Right renal cortex interstitium (tissue), 3 donors: ENCODE data around the gene SLC11A2. TPM values are rescaled to one million over a fixed set of nuclear protein-coding genes. Genes with fewer than 3 reads are reported as not detected.
"Not testable (repeated sequence)": the region's sequence is repeated elsewhere in the genome, so short reads cannot be mapped to it uniquely, and the experiment has no call there.

Source experiments
- DNase-seq, 3 donors: peaks; one replicate each; pipeline ENCODE4 v3.0.0-alpha.2; 2013; ENCODE audit warnings: low read depth in 3 of 3, low spot score in 2 of 3
- polyA plus RNA-seq, 3 donors: library from polyadenylated mRNA; unstranded; fragments of 120-200 nt; gene quantifications; one replicate each; pipeline ENCODE4 v1.2.1, GENCODE V29; 2013; ENCODE audit not compliant: insufficient read length in 3 of 3

Gene SLC11A2
- polyA plus RNA-seq, 3 donors, result 46.9 to 53.9 (median 48.9) TPM

DNA sequence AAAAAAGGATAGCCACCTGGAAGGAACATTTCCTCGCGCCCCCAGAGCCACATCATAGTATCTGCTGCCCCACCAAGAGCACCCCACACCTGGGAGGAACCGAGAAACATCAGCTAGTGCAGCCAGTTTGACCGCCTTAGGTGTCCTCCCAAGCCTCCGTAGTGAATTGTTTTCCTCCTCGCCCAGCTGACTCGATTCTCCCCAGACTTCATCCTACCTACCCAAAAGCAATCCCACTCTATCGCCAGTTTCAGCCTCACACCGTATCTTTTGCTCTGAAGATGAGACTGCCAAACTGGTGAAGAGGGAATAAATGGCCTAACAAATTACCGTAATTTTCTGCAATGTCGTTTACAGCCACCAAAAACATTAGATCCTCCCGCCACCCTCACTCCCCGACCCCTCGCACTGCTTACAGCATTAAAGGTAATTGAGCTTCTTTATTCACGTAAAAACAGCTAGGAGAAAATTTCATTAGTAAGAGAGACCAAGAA lies 1.2 kb upstream of the SLC11A2 start:
- DNase-seq, result no peak

DNA sequence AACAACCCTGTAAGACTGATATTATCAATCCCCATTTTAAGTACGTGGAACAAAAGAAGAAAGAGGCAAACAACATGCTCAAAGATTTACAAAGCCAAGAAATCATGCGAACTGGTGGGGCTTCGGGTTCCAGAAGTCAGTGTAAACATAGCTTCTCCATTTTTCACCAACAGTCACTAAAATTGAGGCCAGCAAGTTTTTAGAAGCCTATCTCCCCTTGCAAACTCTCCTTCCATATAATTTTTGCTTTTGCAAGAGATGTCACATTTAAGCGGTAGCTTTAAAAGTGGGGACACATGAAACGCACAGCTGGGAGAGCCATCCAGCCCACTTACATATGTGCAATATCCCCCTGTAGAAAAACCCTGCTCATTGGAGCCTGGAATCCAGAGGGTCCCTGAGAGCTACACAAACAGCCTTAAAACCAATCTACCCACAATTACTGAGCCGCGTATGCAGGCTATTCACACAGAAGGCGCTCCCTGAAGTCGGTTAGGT lies 797 bp downstream of the SLC11A2 start:
- DNase-seq, result no peak

DNA sequence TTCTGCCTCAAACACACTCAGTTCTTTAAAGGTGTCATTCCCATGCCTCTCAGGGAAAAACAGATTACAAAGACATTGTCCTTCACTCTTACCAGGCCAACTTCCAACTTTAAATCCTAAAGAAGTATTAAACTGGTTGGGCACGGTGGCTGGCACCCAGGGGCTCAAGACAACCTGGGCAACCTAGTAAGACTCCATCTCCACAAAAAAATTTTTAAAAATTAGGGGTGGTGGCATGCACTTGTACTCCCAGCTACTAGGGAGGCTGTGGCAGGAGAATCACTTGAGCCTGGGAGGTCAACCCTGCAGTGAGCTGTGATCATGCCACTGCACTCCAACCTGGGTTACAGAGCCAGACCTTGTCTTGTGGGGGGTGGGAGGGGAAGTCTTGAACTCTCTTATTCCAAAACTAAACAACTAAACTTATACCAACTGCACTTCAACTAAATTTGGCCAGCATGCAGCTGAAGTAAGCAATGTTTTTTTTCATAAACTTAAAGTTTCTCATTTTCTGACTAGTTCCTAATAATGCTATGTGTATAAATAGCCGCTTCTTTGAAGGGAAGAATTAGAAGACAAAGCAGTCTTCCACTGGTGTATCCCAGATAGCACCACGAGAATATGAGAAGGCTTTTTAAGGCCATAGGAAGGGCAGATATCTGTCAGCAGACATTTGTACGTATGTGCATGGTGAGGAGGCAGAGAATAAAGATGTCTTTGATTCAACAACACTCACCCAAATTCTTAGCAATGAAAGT lies 2.4 kb downstream of the SLC11A2 start:
- DNase-seq, result no peak

DNA sequence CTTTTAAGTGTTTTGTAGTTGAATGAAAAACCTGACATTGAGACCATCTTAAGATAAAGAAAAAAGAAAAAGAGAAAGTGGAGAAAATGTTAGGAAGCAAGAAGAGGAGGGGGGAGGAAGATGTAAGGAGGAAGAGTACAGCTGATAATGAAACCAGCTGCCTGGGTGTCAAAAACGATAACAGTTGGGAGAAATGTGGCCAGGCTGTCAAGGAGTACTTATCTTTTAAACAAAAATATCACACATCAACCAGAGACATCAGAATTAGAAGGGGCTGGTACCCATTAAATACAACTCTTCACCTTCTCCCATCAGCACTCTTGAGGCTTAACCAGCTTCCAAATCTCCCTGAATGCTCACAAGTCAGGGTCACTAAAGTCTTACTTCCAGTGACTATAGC lies 4.5 kb downstream of the SLC11A2 start:
- DNase-seq, result no peak

DNA sequence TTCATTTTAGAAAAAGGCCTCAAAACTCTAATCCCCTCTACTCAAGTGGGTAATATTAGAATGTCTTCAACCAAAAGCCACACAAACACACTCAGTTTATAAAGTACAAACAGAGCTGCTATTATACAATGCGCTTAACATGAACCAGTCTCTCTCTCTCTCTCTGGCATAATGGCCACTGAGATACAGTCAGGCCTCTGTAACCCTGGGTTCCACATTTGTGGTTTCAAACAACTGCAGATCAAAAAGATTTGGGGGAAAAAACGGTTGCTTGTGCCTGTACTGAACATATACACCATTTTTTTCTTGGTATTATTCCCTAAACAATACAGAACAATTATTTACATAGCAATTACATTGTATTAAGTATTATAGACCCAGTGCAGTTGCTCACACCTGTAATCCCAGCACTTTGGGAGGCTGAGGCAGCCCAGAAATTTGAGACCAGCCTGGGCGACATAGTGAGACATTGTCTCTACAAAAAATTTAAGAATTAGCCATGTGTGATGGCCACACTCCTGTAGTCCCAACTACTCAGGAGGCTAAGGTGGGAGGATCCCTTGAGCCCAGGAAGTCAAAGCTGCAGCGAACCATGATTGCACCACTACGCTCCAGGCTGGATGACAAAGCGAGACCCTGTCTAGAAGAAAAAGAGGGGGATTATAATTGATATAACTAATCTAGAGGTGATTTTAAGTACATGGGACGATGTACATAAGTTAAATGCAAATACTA lies 5.6 kb downstream of the SLC11A2 start:
- DNase-seq, result no peak

DNA sequence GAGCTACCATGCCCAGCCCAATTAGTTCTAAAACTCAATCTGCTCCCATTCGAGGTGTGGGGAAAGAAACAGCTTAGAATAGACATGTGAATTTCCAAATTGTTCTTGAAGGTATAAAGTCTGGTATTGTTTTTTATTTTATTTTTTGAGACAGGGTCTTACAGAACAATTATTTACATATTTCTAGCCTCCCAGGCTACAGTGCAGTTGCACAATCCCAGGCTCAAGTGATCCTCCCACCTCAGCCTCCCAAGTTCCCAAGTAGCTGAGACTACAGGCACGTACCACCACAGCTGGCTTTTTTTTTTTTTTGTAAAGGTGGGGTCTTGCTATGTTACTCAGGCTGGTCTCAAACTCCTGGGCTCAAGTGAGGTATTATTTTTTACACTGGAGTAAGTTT lies 6.3 kb downstream of the SLC11A2 start:
- no peak for DNase-seq

DNA sequence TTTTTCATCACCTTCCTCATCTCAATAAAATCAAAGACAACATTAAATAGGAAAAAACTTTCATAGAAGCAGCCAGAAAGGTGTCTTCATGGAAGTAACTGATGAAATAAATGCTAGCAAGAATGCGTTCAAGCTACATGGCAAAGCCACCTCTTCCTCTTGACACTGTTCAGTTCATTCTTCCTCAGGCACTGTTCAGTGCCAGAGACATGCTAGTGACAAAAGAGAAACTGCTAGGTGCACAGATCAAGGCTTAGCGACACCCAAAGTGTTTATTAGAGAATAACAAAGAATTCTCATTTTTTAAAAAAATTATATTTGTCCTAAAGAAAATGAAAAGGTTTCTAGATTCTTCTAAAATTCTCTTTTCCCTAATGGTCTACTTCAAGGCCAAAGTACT lies 7.2 kb downstream of the SLC11A2 start:
- no peak for DNase-seq

DNA sequence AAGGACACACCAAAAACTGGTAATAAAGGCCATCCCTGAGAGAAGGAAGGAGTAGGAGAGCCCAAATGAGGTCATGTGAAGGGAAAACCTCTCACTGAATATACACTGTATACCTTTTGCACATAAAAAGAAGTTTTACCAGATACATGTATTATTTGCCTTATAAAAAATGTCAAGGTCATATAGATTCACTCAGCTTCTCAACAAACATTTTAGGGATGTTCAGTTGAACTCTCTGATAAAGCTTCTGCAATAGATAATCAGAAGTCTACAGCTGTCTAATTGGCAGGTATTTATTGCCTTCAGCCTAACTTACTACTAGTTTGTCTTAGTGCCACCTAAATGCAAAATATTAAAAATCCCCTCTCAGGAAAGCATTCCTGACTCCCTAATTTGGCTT lies 8.7 kb downstream of the SLC11A2 start:
- DNase-seq, result no peak

DNA sequence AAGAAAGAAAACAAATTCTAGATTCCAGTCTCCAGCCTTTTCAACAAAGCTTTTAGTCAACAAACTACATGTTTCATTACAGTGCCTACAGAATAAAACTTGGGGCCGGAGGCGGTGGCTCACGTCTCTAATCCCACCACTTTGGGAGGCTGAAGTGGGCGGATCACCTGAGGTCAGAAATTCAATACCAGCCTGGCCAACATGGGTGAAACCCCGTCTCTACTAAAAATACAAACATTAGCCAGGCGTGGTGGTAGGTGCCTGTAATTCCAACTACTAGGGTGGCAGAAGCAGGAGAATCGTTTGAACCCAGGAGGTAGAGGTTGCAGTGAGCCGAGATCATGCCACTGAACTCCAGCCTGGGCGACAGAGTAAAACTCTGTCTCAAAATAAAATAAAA lies 11.7 kb downstream of the SLC11A2 start:
- not testable (repeated sequence) for DNase-seq

DNA sequence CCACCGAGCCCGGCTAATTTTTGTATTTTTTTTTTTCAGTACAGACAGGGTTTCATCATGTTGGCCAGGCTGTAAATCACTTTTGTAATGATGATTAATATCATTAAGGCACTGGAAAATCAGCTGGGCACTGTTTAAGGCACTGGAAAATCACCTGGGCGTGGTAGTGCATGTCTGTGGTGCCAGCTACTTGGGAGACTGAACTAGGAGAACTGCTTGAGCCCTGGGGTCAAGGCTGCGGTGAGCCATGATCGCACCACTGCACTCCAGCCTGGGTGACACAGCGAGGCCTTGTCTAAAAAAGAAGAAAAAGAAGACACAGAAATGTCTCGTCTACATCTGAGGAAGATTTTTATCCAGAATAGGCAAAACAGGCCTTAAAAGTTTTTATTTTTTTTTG lies 12.7 kb downstream of the SLC11A2 start:
- no peak for DNase-seq

DNA sequence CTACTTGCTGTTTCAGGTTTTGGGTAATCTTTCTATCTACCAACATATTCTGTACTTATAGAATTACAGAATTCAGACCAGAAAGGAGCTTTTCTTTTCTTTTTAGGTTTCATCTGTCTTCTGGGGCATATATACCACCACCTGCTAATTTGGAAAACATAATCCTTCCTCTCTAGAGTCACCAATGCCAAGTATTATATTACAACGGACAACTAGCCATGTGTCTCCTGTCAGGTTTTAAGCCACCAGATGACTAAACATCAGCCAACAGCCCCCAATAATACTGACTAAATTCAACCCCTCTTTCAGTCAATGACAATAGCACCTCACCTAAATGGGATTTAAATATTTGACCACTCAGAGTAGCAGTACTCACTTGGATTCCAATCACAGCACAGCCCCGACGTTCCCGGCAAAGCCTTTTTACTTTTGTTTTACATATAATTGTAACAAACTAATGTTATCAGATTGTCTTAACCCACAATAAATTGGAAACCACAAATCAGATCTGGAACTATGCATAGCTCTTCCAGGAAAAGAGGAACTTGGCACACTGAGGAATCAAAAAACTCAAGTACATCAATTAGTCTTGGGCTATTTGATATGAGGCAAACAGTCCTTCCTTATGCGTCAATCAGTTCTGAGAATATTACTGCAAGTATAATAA lies 13.5 kb downstream of the SLC11A2 start:
- DNase-seq, result no peak

DNA sequence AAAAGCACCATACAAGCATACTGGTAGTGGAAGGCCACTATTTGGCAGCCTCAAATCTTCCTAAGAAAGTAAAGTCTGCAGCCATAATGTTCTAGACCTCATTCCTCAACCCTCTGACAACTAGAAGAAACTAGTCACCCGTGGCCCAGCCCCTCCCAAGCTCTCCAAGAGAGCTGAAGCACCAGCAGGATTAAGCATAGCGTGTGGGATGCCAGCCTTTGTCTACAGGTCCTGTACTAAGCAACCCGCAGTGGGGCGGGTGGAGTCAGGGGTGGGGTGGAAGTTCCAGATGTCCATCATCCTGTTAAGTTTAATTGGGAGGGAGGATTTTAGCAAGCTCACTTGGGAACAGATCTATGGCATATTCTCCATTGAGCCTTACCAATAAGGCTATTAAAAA lies 14.2 kb downstream of the SLC11A2 start:
- no peak for DNase-seq

DNA sequence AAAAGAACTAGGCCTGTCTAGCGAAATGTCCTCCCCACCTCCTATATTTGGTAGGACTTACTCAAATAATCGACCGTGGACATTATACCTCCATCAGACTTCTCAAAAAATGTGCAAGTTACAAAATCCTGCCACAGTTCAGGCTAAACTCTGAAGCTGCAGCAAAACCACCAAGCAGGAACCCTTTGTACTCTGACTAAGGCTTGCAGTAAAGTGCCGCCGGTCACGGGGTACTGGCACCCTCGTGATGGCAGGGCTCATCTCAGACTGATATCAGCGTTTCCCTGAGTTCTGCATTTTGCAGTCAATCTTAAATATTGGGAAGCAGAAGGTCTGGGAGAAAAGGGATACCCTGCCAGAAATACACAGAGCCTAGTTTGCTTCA lies 17.1 kb downstream of the SLC11A2 start:
- no peak for DNase-seq

DNA sequence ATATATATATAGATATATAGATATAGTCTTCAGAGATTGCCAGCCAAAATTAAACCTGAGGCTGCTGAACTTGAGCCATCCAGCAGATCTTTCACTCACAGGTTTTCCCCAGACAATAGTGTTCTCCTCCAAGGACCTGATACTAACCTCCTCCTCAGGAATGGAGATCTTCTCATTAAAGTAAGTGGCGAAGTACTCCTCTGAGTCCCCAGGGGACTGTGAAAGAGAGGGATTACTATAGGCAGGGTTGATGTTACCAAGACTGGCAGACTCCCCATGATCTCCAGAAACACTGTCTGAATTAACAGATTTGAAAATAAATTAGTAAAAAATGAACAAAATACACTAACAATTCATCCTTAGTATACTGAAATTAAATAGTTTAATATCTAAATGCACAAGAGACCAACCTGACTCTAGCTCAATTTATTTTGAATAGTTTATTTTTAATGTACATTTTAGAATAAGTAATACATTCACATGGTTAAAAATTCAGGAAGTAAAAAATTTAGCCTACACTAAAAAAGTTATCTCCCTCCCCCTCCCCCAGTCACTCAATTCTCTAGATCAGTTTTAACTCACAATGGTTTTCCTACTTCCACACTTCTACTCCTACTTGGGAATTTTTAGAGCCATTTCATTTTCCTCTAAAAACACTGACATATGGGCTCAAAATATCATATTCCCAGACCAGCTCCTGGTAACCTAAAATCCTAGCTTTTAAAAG lies 17.7 kb downstream of the SLC11A2 start:
- no peak for DNase-seq

DNA sequence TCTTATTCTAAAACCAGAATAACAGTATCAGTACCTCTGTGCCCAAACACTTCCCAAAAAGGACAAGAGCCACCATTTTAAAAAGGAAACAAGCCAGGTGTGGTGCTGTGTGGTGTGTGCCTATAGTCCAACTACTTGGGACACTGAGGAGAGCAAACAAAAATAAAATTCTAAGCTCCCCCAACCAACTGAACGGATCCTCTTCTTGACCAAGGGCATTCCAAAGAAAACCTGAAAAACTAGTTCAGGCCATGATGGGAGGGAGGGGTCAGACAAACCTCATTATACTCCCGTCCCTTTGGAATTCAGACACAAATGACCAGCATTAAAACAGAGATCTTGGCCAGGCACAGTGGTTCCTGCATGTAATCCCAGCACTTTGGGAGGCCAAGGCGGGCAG lies 20.5 kb downstream of the SLC11A2 start:
- no peak for DNase-seq

DNA sequence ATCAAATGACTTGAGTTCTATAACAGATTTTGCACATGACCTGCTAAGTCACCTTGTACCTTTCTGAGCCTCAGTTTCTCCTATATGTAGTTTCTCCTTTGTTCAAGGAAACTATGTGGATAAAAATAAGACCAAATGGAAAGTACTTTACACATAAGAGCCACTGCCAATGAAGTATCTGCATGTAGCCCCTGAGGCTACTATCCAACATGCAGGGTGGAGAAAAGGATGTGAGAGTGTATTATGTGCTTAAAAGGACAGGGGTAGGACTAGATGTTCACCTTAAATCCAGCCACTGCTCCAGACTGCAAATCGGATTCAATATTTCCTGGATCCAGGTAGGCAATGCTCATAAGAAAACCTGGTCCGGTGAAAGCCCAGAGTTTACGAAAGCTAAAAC lies 21.2 kb downstream of the SLC11A2 start:
- DNase-seq, result no peak

DNA sequence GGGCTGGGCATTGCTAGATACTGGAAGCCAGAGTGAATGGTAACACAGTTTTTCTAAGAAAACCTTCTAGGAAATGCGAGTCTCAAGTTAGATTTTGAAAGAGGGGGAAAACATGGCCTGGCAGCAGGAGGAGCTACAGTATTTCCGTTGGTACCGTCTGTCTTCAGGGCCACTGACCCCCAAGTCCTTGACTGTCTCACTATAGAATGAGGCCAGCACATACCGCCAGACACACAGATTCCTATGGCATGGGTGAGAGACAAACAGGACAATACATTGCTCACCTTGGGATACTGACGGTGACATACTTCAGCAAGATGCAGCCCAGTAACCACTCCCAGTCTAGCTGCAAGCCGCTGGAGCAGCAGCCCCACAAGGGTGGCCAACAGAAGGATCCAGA lies 21.7 kb downstream of the SLC11A2 start:
- DNase-seq, result no peak

DNA sequence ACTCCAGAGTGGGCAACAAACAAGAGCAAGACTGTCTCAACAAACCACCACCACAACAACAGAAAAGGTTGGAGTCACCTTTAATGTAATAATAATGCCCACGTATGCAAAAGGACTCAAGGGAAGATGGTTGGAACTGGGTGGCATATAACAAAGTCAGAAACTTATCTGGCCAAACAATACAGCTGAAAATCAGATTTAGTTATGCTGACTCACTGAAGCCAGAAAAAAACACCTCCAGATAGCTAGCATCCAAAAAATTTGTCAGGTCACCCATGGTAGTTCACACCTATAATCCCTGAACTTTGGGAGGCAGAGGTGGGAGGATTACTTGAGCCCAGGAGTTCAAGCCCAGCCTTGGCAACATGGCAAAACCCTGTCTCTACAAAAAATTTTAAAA lies 24.4 kb downstream of the SLC11A2 start:
- no peak for DNase-seq

DNA sequence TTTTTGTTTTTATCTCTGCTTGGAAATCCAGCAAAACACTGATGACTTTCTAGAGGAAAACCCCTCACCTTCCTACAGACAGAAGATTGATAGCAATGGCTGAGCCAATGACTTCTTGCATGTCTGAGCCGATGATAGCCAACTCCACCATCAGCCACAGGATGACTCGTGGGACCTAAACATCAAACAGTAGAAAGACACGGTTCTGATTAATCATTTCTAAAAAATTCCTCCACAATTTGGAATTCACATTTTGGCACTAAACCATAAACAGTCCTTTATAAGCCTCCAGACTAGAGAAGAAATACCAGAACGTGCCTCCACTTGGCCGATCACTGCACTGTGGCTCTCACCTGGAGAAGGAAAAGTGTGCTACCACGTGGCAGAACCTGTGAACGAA lies 25.9 kb downstream of the SLC11A2 start:
- no peak for DNase-seq

DNA sequence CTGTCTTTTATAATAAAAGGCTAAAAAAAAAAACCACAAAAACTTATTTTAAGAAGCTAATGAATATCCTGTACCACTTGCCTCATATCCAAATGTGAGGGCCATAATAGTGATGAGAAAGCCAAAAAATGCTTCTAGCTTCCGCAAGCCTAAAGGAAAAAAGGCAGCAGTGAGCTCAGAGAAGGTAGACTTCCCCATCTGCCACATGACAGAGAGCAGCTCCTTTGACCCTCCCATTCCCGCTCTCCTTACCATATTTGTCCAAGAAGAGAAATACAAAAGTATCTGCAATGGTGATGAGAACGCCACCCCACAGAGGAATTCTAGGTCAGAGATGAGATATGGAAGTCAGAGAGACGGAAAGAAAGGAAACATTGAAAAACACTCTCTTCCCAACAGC lies 27.1 kb downstream of the SLC11A2 start:
- no peak for DNase-seq

DNA sequence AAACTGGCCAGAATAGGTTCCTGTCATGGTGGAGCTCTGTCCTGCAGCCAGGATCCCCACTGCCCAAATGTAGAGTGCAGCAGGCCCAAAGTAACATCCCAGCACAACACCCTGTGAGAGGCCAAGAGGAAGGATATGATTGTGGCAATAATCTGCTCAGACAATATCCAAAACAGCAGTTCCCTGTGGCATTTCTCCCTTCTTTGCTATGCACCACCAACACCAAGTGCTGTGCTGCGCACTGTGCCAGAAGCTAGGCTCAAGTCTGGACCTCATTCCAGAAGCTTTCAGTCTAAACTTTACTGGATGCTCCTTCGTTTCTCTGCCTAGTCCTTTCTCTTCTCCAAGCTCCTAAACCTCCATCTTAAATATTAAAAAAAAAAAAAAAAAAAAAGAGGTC lies 33.4 kb downstream of the SLC11A2 start:
- no peak for DNase-seq
